ENCODE measurements around the gene CCDC137.
"Not testable (repeated sequence)": the region's sequence is repeated elsewhere in the genome, so short reads cannot be mapped to it uniquely, and the experiment has no call there.

Gene CCDC137

GRCh38 chr17:81660441-81660840 lies 6.1 kb upstream of the CCDC137 start:
- no peak for TF ChIP-seq ZNF274 (IDR thresholded peaks at IDR 0.05; ENCODE audit: low read depth, low read length)

GRCh38 chr17:81662002-81662401 lies 4.5 kb upstream of the CCDC137 start:
- no peak for TF ChIP-seq ZNF274 (IDR thresholded peaks at IDR 0.05; ENCODE audit: low read depth, low read length)
- no peak overlapping the region for H3K4me3 ChIP-seq (ENCODE audit: low read length)

More at GRCh38 chr17:81660441-81660840, 6.1 kb upstream of the CCDC137 start:
- no peak overlapping the region for H3K4me3 ChIP-seq (ENCODE audit: low read length)

- no peak for TF ChIP-seq ZNF274 (IDR thresholded peaks at IDR 0.05; ENCODE audit: low read depth, low read length)
- H3K4me3 ChIP-seq (ENCODE audit: low read length): no peak overlapping the region
These were observed 2.5 kb upstream of the CCDC137 start for GRCh38 chr17:81664051-81664470.

GRCh38 chr17:81665205-81666091 lies 1.1 kb upstream of the CCDC137 start:
- no peak for TF ChIP-seq ZNF274 (IDR thresholded peaks at IDR 0.05; ENCODE audit: low read depth, low read length)
- H3K4me3 ChIP-seq (ENCODE audit: low read length): peak overlapping the region; percentile 85

GRCh38 chr17:81666092-81666341 lies 520 bp upstream of the CCDC137 start:
- TF ChIP-seq ZNF274 (IDR thresholded peaks at IDR 0.05; ENCODE audit: low read depth, low read length): no peak
- peak overlapping the region; percentile 85 for H3K4me3 ChIP-seq (ENCODE audit: low read length)

- TF ChIP-seq ZNF274 (IDR thresholded peaks at IDR 0.05; ENCODE audit: low read depth, low read length): no peak
- peak overlapping the region; percentile 85; the same call in 1 of the 2 replicates for H3K4me3 ChIP-seq (ENCODE audit: low read length)
These were observed 1.2 kb downstream of the CCDC137 start for GRCh38 chr17:81667754-81668153.

- no peak overlapping the region for H3K4me3 ChIP-seq (ENCODE audit: low read length)
- no peak for TF ChIP-seq ZNF274 (IDR thresholded peaks at IDR 0.05; ENCODE audit: low read depth, low read length)
These were observed 6.0 kb downstream of the CCDC137 start for GRCh38 chr17:81672504-81672903.

GRCh38 chr17:81672954-81673353 lies 6.4 kb downstream of the CCDC137 start:
- TF ChIP-seq ZNF274 (IDR thresholded peaks at IDR 0.05; ENCODE audit: low read depth, low read length): no peak
- H3K4me3 ChIP-seq (ENCODE audit: low read length): no peak overlapping the region

GRCh38 chr17:81673561-81674258 lies 7.2 kb downstream of the CCDC137 start:
- TF ChIP-seq ZNF274 (IDR thresholded peaks at IDR 0.05; ENCODE audit: low read depth, low read length): no peak
- H3K4me3 ChIP-seq (ENCODE audit: low read length): no peak overlapping the region

- H3K4me3 ChIP-seq (ENCODE audit: low read length): not testable (repeated sequence)
These were observed 9.1 kb downstream of the CCDC137 start for GRCh38 chr17:81675515-81676221.

GRCh38 chr17:81676906-81677305 lies 10.4 kb downstream of the CCDC137 start:
- H3K4me3 ChIP-seq (ENCODE audit: low read length): no peak overlapping the region
- no peak for TF ChIP-seq ZNF274 (IDR thresholded peaks at IDR 0.05; ENCODE audit: low read depth, low read length)

- no peak for TF ChIP-seq ZNF274 (IDR thresholded peaks at IDR 0.05; ENCODE audit: low read depth, low read length)
- no peak overlapping the region for H3K4me3 ChIP-seq (ENCODE audit: low read length)
These were observed 13.6 kb downstream of the CCDC137 start for GRCh38 chr17:81680150-81680549.

GRCh38 chr17:81681672-81682071 lies 15.1 kb downstream of the CCDC137 start:
- H3K4me3 ChIP-seq (ENCODE audit: low read length): no peak overlapping the region
- no peak for TF ChIP-seq ZNF274 (IDR thresholded peaks at IDR 0.05; ENCODE audit: low read depth, low read length)

GRCh38 chr17:81682565-81683207 lies 16.1 kb downstream of the CCDC137 start:
- H3K4me3 ChIP-seq (ENCODE audit: low read length): peak overlapping the region; percentile 82
- TF ChIP-seq ZNF274 (IDR thresholded peaks at IDR 0.05; ENCODE audit: low read depth, low read length): no peak

Measured in GM08714 (cell line).